Measurements from ENCODE around the gene GOLPH3. TPM values are rescaled to one million over a fixed set of nuclear protein-coding genes. Genes with fewer than 3 reads are reported as not detected.

Gene GOLPH3
- total RNA-seq, 1 donor from 2014 or later: 78.8 TPM

DNA sequence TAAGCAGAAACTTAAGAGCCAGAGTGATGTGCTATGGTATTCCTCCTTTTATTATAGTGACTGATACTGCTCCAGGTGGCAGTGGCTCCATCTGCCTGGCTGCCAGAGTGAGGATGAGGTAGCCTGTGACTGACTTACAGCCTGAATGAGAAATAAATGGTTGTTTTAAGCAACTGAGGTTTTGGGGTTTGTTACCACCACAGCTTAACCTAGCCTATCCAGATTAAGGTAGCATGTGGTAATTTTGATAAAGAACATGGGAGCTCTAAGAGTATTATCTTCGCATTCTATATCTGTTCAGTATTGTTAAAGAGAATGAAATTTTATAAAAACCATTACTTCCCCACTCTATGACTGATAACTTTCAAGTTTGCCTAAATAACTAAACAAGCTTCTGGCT is 39.0 kb downstream of the GOLPH3 start:
- Histone ChIP-seq H3K36me3 (peaks cover 0 to 11% of the 10 kb centered on the region in 2 donors), H3K4me3 (no peak overlapping the region), H3K4me1 (peaks cover 14% of the 10 kb centered on the region), H3K27me3 (no peaks in the 10 kb centered on the region), H3K9me3 (no peaks in the 10 kb centered on the region), H3K27ac (no peak overlapping the region)
- no peak for TF ChIP-seq POLR2A (IDR thresholded peaks at IDR 0.05)
- no peak for TF ChIP-seq POLR2AphosphoS5 (IDR thresholded peaks at IDR 0.05; ENCODE audit: insufficient read depth in 1 of 2, low read depth in 1 of 2)
- TF ChIP-seq, protein P1, sequence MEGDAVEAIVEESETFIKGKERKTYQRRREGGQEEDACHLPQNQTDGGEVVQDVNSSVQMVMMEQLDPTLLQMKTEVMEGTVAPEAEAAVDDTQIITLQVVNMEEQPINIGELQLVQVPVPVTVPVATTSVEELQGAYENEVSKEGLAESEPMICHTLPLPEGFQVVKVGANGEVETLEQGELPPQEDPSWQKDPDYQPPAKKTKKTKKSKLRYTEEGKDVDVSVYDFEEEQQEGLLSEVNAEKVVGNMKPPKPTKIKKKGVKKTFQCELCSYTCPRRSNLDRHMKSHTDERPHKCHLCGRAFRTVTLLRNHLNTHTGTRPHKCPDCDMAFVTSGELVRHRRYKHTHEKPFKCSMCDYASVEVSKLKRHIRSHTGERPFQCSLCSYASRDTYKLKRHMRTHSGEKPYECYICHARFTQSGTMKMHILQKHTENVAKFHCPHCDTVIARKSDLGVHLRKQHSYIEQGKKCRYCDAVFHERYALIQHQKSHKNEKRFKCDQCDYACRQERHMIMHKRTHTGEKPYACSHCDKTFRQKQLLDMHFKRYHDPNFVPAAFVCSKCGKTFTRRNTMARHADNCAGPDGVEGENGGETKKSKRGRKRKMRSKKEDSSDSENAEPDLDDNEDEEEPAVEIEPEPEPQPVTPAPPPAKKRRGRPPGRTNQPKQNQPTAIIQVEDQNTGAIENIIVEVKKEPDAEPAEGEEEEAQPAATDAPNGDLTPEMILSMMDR (IDR thresholded peaks at IDR 0.05): no peak
- no peak for DNase-seq (ENCODE audit: extremely low spot score in 2 of 2)
- intact Hi-C loops (cut with DNase I): no loop called here

DNA sequence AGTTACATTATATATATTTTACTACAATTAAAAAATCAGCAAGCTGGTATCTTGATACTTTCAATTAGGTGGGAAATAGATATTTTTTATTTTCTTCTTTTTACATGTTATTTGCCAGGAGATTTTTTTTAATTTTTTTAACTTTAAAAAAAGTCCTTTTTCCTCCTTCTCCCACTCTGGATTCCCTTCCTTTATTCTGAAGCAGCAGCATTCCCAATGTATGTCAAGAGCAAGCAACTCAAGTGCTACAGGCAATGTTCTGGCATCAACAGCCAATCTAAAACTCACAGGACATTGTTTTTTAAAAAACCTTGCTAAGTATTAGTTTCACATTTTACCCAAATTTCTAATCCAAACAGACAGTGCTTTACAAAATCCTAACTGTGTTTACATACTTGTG is 41.4 kb downstream of the GOLPH3 start:
- Histone ChIP-seq H3K9me3 (no peaks in the 10 kb centered on the region), H3K4me3 (no peak overlapping the region), H3K27me3 (no peaks in the 10 kb centered on the region), H3K4me1 (peaks cover 34% of the 10 kb centered on the region), H3K36me3 (peaks cover 0 to 18% of the 10 kb centered on the region in 2 donors), H3K27ac (no peak overlapping the region)
- intact Hi-C loops (cut with DNase I): no loop called here
- no peak for DNase-seq (ENCODE audit: extremely low spot score in 2 of 2)
- TF ChIP-seq, protein P1 (IDR thresholded peaks at IDR 0.05): no peak
- TF ChIP-seq POLR2AphosphoS5 (IDR thresholded peaks at IDR 0.05; ENCODE audit: insufficient read depth in 1 of 2, low read depth in 1 of 2): no peak
- no peak for TF ChIP-seq POLR2A (IDR thresholded peaks at IDR 0.05)

DNA sequence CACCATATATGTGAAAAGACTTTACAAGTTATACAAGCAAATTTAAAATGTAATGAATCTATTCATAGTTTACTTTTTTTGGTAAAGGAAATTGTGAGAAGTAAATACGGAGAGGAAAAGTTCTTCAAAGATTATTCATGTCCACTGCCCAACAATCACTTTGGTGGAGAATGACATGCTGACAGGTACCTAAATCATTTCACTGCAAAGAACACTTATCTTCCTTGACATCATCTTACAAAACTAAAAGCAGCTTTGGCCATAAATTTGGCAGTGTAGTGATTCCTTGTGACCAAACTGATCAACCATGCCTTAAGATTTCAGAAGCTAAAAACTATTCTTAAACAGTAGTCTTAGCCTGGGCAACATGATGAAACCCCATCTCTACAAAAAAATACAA is 42.5 kb downstream of the GOLPH3 start:
- no peak overlapping the region for H3K27ac ChIP-seq
- H3K9me3 ChIP-seq: no peaks in the 10 kb centered on the region
- peaks cover 31% of the 10 kb centered on the region for H3K4me1 ChIP-seq
- intact Hi-C loops (cut with DNase I): no loop called here
- H3K36me3 ChIP-seq: peaks cover 0 to 23% of the 10 kb centered on the region in 2 donors
- no peak for DNase-seq (ENCODE audit: extremely low spot score in 2 of 2)
- H3K4me3 ChIP-seq: no peak overlapping the region
- TF ChIP-seq, protein P1 (IDR thresholded peaks at IDR 0.05): no peak
- TF ChIP-seq POLR2A (IDR thresholded peaks at IDR 0.05) (no peak), POLR2AphosphoS5 (IDR thresholded peaks at IDR 0.05; ENCODE audit: insufficient read depth in 1 of 2, low read depth in 1 of 2) (no peak)
- H3K27me3 ChIP-seq: no peaks in the 10 kb centered on the region

DNA sequence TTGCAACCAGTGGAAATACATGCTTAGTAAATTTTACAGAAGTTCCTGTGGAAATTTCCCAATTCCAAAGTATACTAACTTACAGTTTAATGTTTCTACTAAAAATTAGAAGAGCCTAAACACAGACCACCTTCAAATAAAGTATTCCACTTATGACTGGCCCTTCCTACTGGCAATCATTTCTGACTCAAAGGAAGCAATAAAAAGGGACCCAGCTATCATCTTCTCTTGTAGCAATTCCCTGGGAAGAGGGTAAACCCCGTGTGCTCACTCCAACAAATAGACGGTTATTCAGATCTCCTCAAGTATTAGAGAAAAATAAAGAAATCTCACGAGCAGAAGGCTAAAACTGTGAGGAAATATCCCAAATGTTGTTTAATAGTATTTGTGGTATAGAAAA is 43.3 kb downstream of the GOLPH3 start:
- intact Hi-C loops (cut with DNase I): no loop called here
- no peak overlapping the region for H3K4me3 ChIP-seq
- H3K27ac ChIP-seq: no peak overlapping the region
- H3K36me3 ChIP-seq: peaks cover 0 to 29% of the 10 kb centered on the region in 2 donors
- no peak for DNase-seq (ENCODE audit: extremely low spot score in 2 of 2)
- no peaks in the 10 kb centered on the region for H3K9me3 ChIP-seq
- TF ChIP-seq, protein P1 (IDR thresholded peaks at IDR 0.05): no peak
- TF ChIP-seq POLR2AphosphoS5 (IDR thresholded peaks at IDR 0.05; ENCODE audit: insufficient read depth in 1 of 2, low read depth in 1 of 2) (no peak), POLR2A (IDR thresholded peaks at IDR 0.05) (no peak)
- H3K4me1 ChIP-seq: peaks cover 30% of the 10 kb centered on the region
- no peaks in the 10 kb centered on the region for H3K27me3 ChIP-seq

DNA sequence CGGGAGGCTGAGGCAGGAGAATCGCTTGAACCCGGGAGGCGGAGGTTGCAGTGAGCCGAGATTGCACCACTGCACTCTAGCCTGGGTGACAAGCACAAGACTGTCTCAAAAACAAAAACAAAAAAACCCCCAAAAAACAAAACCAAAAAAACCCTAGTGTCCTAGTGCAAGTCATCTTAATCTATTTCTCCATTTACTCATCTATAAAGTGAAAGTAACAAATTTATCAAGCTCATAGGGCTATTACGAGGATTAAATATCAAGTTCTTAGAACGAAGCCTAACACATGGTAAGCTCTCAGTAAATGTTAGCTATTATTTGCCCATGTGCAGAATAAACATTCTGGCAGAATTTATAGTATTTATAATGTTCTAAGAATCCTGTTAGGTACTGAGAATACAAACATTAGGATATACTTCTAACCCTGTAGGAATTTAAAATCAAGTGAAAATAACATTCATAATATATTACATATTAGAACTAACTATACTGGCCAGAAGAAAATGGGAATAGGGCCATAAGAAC is 45.0 kb downstream of the GOLPH3 start:
- DNase-seq (ENCODE audit: extremely low spot score in 2 of 2): no peak
- H3K27me3 ChIP-seq: no peaks in the 10 kb centered on the region
- no peak overlapping the region for H3K27ac ChIP-seq
- TF ChIP-seq POLR2A (IDR thresholded peaks at IDR 0.05): no peak
- TF ChIP-seq POLR2AphosphoS5 (IDR thresholded peaks at IDR 0.05; ENCODE audit: insufficient read depth in 1 of 2, low read depth in 1 of 2): no peak
- TF ChIP-seq, protein P1 (IDR thresholded peaks at IDR 0.05): no peak
- H3K9me3 ChIP-seq: no peaks in the 10 kb centered on the region
- peaks cover 0 to 33% of the 10 kb centered on the region in 2 donors for H3K36me3 ChIP-seq
- H3K4me1 ChIP-seq: peaks cover 37% of the 10 kb centered on the region
- intact Hi-C loops (cut with DNase I): no loop called here
- H3K4me3 ChIP-seq: no peak overlapping the region

Measured in vagina (tissue), 2 donors.